ENCODE data around the gene MCUB.
"Not testable (repeated sequence)": the region's sequence is repeated elsewhere in the genome, so short reads cannot be mapped to it uniquely, and the experiment has no call there.

DNA sequence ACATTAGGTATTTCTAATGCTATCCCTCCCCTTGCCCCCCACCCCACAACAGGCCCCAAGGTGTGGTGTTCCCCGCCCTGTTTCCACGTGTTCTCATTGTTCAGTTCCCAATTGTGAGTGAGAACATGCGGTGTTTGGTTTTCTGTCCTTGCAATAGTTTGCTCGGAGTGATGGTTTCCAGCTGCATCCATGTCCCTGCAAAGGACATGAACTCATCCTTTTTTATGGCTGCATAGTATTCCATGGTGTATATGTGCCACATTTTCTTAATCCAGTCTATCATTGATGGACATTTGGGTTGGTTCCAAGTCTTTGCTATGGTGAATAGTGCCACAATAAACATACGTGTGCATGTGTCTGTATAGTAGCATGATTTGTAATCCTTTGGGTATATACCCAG lies 20.0 kb downstream of the MCUB start:
- not testable (repeated sequence) for TF ChIP-seq POLR2AphosphoS5, POLR2A (IDR thresholded peaks at IDR 0.05; ENCODE audit: low read depth, low read length)
